Measurements from ENCODE around the gene IL15RA.
A peak's percentile ranks its signal among the peaks of the same experiment; 100 is the strongest.

Gene IL15RA

DNA sequence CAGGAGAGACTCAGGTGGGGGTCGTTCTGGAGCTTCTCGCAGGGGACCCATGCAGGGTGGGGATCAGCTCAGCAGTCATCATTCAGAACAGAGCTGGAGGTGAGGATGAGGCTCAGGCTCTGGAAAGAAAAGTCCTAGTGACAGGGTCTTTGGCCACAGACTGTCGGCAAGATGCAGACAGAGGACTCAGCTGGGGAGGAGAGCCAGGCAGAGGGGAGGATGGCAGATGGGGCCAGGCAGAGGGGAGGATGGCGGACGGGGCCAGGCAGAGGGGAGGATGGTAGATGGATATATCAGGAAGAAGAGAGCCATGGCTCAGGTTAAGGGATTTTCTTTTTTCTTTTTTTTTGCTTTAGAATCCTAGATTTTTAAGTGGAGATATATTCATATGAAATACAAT lies 7.7 kb upstream of the IL15RA start:
- TF ChIP-seq, protein P1, sequence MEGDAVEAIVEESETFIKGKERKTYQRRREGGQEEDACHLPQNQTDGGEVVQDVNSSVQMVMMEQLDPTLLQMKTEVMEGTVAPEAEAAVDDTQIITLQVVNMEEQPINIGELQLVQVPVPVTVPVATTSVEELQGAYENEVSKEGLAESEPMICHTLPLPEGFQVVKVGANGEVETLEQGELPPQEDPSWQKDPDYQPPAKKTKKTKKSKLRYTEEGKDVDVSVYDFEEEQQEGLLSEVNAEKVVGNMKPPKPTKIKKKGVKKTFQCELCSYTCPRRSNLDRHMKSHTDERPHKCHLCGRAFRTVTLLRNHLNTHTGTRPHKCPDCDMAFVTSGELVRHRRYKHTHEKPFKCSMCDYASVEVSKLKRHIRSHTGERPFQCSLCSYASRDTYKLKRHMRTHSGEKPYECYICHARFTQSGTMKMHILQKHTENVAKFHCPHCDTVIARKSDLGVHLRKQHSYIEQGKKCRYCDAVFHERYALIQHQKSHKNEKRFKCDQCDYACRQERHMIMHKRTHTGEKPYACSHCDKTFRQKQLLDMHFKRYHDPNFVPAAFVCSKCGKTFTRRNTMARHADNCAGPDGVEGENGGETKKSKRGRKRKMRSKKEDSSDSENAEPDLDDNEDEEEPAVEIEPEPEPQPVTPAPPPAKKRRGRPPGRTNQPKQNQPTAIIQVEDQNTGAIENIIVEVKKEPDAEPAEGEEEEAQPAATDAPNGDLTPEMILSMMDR (IDR thresholded peaks at IDR 0.05; ENCODE audit: control extremely low read depth, extremely low read depth, low read depth, missing control alignments), result no peak
- CTCF ChIA-PET, result interaction anchor here (1.1 to 1.4 kb wide), 2 partner anchors 9 kb away, joined by 3 read pairs; no protein-coding TSS in a partner anchor
- DNase-seq (ENCODE audit: extremely low spot score), result no peak
- POLR2A ChIA-PET, result no interaction called here

DNA sequence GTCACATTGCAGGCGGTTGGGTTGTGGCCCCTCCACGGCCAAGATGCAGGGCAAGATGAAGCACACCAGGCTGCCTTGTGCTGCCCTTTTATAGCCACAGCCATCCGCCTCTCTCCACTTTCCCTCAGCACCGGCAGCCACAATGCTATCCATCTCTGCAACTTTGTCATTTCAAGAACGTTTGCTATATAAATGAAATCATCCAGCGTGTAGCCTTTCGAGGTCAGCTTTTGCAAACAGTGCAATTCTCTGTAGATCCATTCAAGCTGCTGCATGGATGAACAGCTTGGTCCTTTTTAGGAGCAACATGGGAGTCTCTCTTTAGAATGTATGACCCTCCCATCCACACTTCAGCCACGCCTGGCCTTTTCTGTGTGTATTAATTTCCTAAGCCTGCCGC lies 6.4 kb upstream of the IL15RA start:
- ChIA-PET POLR2A (no interaction called here), CTCF (interaction anchor here (1.0 kb wide), 1 partner anchor 102 kb away, joined by 3 read pairs; no protein-coding TSS in a partner anchor)
- TF ChIP-seq, protein P1 (IDR thresholded peaks at IDR 0.05; ENCODE audit: control extremely low read depth, extremely low read depth, low read depth, missing control alignments), result no peak
- DNase-seq (ENCODE audit: extremely low spot score), result no peak

DNA sequence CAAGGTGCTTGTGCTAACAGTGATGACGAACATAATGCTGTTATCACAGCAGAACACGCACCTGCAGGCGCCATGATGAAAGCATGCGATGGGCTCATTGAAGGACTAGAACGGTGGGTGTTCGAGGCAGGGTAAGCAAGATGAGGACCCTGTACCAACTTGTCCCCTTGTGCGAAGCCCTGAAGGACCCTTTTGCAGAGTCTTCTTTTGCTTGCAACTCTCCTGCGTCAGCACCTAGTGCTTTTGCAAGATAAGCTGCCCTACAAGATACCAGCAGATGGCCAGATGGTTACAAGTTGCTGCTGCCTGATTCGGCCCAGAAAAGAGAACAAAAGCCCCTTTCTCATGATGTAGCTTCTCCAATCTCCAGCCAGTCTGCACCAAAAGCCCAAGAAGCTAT lies 4.2 kb upstream of the IL15RA start:
- DNase-seq (ENCODE audit: extremely low spot score), result no peak
- ChIA-PET POLR2A (interaction anchor here (1.0 kb wide), 1 partner anchor 168 kb away, joined by 3 read pairs; the partner anchor contains the start of gene GDI2), CTCF (no interaction called here)
- TF ChIP-seq, protein P1 (IDR thresholded peaks at IDR 0.05; ENCODE audit: control extremely low read depth, extremely low read depth, low read depth, missing control alignments), result no peak

DNA sequence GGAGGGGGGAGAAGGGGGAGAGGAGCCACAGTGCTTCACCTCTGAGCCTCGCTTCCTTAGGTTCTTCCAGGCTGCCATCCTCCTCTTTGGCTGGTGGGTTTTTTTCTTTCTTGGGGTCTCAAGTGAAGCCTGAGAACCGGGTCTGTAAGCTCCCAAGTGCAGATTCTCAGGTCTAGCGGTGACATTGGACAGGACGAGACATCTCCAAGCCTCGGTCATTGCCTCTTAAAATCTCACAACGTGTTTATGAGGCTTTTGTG lies 817 bp upstream of the IL15RA start:
- ChIA-PET POLR2A (no interaction called here), CTCF (interaction anchor here (0.8 to 2.8 kb wide), 5 partner anchors 10 to 534 kb away, joined by 3 to 9 read pairs (median 4); no protein-coding TSS in a partner anchor)
- DNase-seq (ENCODE audit: extremely low spot score), result no peak
- TF ChIP-seq, protein P1 (IDR thresholded peaks at IDR 0.05; ENCODE audit: control extremely low read depth, extremely low read depth, low read depth, missing control alignments), result no peak

DNA sequence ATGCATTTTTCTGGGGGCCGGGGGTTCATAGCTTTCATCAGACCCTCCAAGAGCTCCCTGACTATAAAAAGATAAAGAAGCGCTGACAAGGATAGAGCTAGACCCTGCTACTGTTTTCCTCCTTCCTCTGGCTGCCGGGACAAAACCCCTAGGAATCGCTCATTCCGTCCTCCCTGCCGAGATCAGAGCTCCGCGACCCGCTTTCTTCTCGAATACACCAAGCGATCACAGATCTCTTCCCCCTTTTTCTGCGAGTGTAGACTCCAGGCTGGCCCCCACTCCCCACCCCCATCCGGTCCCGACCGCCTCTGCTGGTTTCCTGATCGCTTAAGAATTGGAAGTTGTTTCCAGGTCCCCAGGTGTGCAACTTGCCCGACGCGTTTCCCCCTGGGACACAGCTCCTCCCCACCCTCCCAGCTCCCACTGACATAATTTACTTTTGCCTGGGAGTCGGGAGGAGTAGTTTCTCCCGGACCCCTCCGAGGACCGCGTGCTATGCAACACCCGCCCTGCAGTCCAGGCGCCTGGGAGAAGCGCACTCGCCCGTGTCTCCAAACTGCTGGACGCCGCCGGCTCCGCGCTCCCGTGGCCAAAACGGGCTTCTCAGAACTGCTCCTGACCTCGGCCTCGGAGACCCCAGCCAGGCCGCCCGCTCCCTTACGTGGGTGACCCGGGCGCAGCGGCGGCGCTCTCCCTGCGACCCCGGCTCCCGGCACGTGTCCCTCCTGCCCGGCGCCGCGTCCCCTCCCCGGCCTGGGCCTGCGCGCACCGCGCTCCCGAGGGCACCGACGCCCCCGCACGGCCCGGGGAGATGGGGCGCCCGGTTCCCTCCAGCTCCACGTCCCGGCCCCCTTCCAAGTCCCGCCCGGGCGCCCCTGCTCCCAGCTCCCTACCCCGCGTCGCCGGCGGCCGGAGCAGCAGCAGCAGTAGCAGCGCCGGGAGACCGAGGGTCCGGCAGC lies 552 bp downstream of the IL15RA start:
- TF ChIP-seq, protein P1 (IDR thresholded peaks at IDR 0.05; ENCODE audit: control extremely low read depth, extremely low read depth, low read depth, missing control alignments), result no peak
- ChIA-PET POLR2A (interaction anchor here (1.5 kb wide), 1 partner anchor 87 kb away, joined by 7 read pairs; the partner anchor contains the start of genes ANKRD16 and FBH1), CTCF (interaction anchor here (0.9 to 2.8 kb wide), 16 partner anchors 9 to 425 kb away, joined by 3 to 9 read pairs (median 4); partner anchors contain the start of gene PFKFB3)
- DNase-seq (ENCODE audit: extremely low spot score), result peak; percentile 43

DNA sequence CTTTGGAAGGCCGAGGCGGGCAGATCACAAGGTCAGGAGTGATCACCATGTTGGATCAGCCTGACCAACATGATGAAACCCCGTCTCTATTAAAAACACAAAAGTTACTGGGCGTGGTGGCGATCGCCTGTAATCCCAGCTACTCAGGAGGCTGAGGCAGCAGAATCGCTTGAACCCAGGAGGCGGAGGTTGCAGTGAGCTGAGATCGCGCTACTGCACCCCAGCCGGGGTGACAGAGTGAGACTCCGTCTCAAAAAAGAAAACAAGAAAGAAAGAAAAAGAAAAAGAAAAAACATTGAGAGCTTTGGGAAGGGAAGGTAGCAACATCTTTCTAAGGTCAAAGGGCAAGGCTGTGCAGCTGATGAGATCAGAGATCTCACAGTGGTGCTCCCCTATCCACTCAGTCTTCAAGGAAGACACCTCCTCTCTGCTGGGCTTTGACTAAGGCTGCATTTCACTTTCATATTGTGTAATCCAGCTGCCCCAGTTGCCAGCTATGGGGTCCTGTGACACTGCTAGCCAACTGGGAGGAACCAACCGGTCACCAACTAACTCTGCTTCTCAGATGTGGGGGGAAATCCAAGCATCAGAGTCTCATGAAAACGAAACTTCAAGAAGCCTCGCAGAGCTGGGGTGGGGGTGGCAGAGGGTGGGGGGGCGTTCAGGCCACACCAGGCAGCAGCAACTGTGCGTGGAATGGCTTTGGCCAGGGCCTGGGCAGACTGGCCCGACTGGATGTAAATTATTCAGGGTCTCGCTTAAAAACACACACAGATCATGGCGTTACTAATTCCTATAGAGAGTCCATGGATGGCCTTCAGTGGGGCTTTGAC lies 1.5 kb downstream of the IL15RA start:
- CTCF ChIA-PET, result interaction anchor here (0.9 to 2.8 kb wide), 14 partner anchors 9 to 426 kb away, joined by 3 to 9 read pairs (median 4); partner anchors contain the start of gene PFKFB3
- POLR2A ChIA-PET, result interaction anchor here (0.7 to 1.5 kb wide), 3 partner anchors 86 to 1399 kb away, joined by 3 to 7 read pairs (median 3); partner anchors contain the start of genes ANKRD16 and FBH1
- peak; percentile 89 for DNase-seq (ENCODE audit: extremely low spot score)
- TF ChIP-seq, protein P1 (IDR thresholded peaks at IDR 0.05; ENCODE audit: control extremely low read depth, extremely low read depth, low read depth, missing control alignments), result no peak

All from GM10248 (cell line).